Measurements from ENCODE around the gene FUT2. TPM values are rescaled to one million over a fixed set of nuclear protein-coding genes. Genes with fewer than 3 reads are reported as not detected.
A peak's percentile ranks its signal among the peaks of the same experiment; 100 is the strongest.

FUT2 gene
- total and polyA plus RNA-seq, 10 of the 15 experiments (the other 5 are each of a cell fraction or from before 2014, with no cell fraction given), result 0.02 to 0.13 (median 0.07) TPM; not detected in 7

- H3K27ac ChIP-seq (ENCODE audit: control insufficient read depth, insufficient read depth), result no peak overlapping the region
- H3K4me2 ChIP-seq (ENCODE audit: control insufficient read depth, insufficient read depth), result no peak overlapping the region
- POLR2A ChIA-PET, result no interaction called here
- H3K79me2 ChIP-seq (ENCODE audit: control insufficient read depth, insufficient read depth, low read length), result no peaks in the 10 kb centered on the region
- H3K9me3 ChIP-seq (replicated peaks; ENCODE audit: control insufficient read depth, insufficient read depth, low read length), result no peaks in the 10 kb centered on the region
- H3K4me1 ChIP-seq (ENCODE audit: control insufficient read depth, insufficient read depth, low read length), result peaks cover 15% of the 10 kb centered on the region
- H3K9ac ChIP-seq (ENCODE audit: control insufficient read depth, insufficient read depth, low read length), result no peak overlapping the region
- CTCF ChIA-PET, result no interaction called here
- H3K27me3 ChIP-seq (replicated peaks in 1 of 2; ENCODE audit: control insufficient read depth in 2 of 2, insufficient read depth in 2 of 2, low read length in 1 of 2), result no peaks in the 10 kb centered on the region
- WGBS (ENCODE audit: insufficient coverage, insufficient replicate concordance, low lambda C conversion rate, missing lambda C conversion rate), result 68% methylated on average over 15 of the region's 15 CpGs
- in situ Hi-C loops (cut with MboI) (no loop called here), intact Hi-C loops (cut with micrococcal nuclease; ENCODE audit: unreplicated experiment) (no loop called here)
- ATAC-seq (no peak), FAIRE-seq (no peak), DNase-seq (ENCODE audit: low read depth, low spot score) (no peak)
- H2AFZ ChIP-seq (ENCODE audit: control insufficient read depth, low read depth, low read length), result no peak overlapping the region
- RAD21 ChIA-PET (ENCODE audit: unreplicated experiment), result no interaction called here
- no peaks in the 10 kb centered on the region for H4K20me1 ChIP-seq (ENCODE audit: control insufficient read depth, insufficient read depth)
- H3K36me3 ChIP-seq (ENCODE audit: control insufficient read depth in 2 of 2, insufficient read depth in 2 of 2, low read length in 1 of 2), result no peaks in the 10 kb centered on the region
- SMC1A ChIA-PET (ENCODE audit: uncharacterized antibody, unreplicated experiment), result no interaction called here
- H3K4me3 ChIP-seq, result no peak overlapping the region
- TF ChIP-seq MTA3 (IDR thresholded peaks at IDR 0.05; ENCODE audit: borderline replicate concordance, low read length) (no peak), BHLHE40 (IDR thresholded peaks at IDR 0.05; ENCODE audit: borderline replicate concordance in 1 of 2, low read depth in 2 of 2, low read length in 1 of 2) (no peak), SREBF1 (IDR thresholded peaks at IDR 0.05; ENCODE audit: low read length) (no peak), RB1 (IDR thresholded peaks at IDR 0.05; ENCODE audit: borderline replicate concordance) (no peak)
- no TSS peak for BruUV-seq (replicated peaks)
Observed at GRCh38 chr19:48718711-48719231, 23.0 kb downstream of the FUT2 start.

- RAD21 ChIA-PET (ENCODE audit: unreplicated experiment), result no interaction called here
- DNase-seq (ENCODE audit: low read depth, low spot score) (no peak), ATAC-seq (no peak), FAIRE-seq (no peak)
- Histone ChIP-seq H4K20me1 (ENCODE audit: control insufficient read depth, insufficient read depth) (no peaks in the 10 kb centered on the region), H3K27ac (ENCODE audit: control insufficient read depth, insufficient read depth) (no peak within 1 kb of the TSS), H3K4me2 (ENCODE audit: control insufficient read depth, insufficient read depth) (peak within 1 kb of the TSS; percentile 86; the same call in 1 of the 2 replicates), H3K36me3 (ENCODE audit: control insufficient read depth in 2 of 2, insufficient read depth in 2 of 2, low read length in 1 of 2) (no peaks in the 10 kb centered on the region), H3K79me2 (ENCODE audit: control insufficient read depth, insufficient read depth, low read length) (no peaks in the 10 kb centered on the region), H2AFZ (ENCODE audit: control insufficient read depth, low read depth, low read length) (peak within 1 kb of the TSS; percentile 98), H3K9me3 (replicated peaks; ENCODE audit: control insufficient read depth, insufficient read depth, low read length) (no peaks in the 10 kb centered on the region), H3K4me1 (ENCODE audit: control insufficient read depth, insufficient read depth, low read length) (peaks cover 14% of the 10 kb centered on the region), H3K4me3 (no peak within 1 kb of the TSS), H3K9ac (ENCODE audit: control insufficient read depth, insufficient read depth, low read length) (no peak within 1 kb of the TSS), H3K27me3 (replicated peaks in 1 of 2; ENCODE audit: control insufficient read depth in 2 of 2, insufficient read depth in 2 of 2, low read length in 1 of 2) (no peaks in the 10 kb centered on the region)
- intact Hi-C loops (cut with micrococcal nuclease; ENCODE audit: unreplicated experiment) (no loop called here), in situ Hi-C loops (cut with MboI) (no loop called here)
- BruUV-seq (replicated peaks), result no TSS peak
- CTCF ChIA-PET, result interaction anchor here (1.4 to 2.7 kb wide), 2 partner anchors 45 to 74 kb away, joined by 4 to 11 read pairs; partner anchors contain the start of gene CA11
- no peak for TF ChIP-seq CBX5 (IDR thresholded peaks at IDR 0.05; ENCODE audit: low read depth)
- no peak for TF ChIP-seq SPI1 (IDR thresholded peaks at IDR 0.05; ENCODE audit: borderline replicate concordance, insufficient read depth, low read depth, low read length)
- no peak for TF ChIP-seq CREB1 (IDR thresholded peaks at IDR 0.05; ENCODE audit: low read depth)
- no peak for TF ChIP-seq GATAD2B (conservative IDR thresholded peaks at IDR 0.05; ENCODE audit: low read depth)
- no peak for TF ChIP-seq SP1 (IDR thresholded peaks at IDR 0.05; ENCODE audit: low read depth, low read length)
- TF ChIP-seq CEBPB (IDR thresholded peaks at IDR 0.05; ENCODE audit: borderline replicate concordance in 1 of 2, low read depth in 2 of 2, low read length in 2 of 2), result no peak
- no peak for TF ChIP-seq NR2F1 (conservative IDR thresholded peaks at IDR 0.05)
- no peak for TF ChIP-seq EP300 (IDR thresholded peaks at IDR 0.05; ENCODE audit: borderline replicate concordance in 1 of 2, control insufficient read depth in 1 of 2, low read depth in 2 of 2, low read length in 2 of 2)
- 69% methylated on average over 24 of the region's 33 CpGs for WGBS (ENCODE audit: insufficient coverage, insufficient replicate concordance, low lambda C conversion rate, missing lambda C conversion rate)
- SMC1A ChIA-PET (ENCODE audit: uncharacterized antibody, unreplicated experiment), result no interaction called here
- POLR2A ChIA-PET, result no interaction called here
Observed at GRCh38 chr19:48719263-48720171, 23.7 kb downstream of the FUT2 start, which contains the start of gene MAMSTR. Gene MAMSTR (minus strand): TSS chr19:48719725. CDS start chr19:48719031, 694 bp downstream.

All from GM12878 (cell line).